HepG2 (cell line): Measurements from ENCODE around the gene PLXNA3. TPM values are rescaled to one million over a fixed set of nuclear protein-coding genes. Genes with fewer than 3 reads are reported as not detected.
A peak's percentile ranks its signal among the peaks of the same experiment; 100 is the strongest.

Experiments used
- GMEB1 ChIP-seq: sonication (generic); formaldehyde crosslinking; IDR thresholded peaks from 2 replicates; pipeline ENCODE4 v1.5.1; 2020; ENCODE audit warnings: missing genetic modification reagents, mild to moderate bottlenecking, borderline replicate concordance
- IRF1 ChIP-seq: sonication (generic); formaldehyde crosslinking; IDR thresholded peaks from 2 replicates; pipeline ENCODE4 v1.4.0; 2020; ENCODE audit warnings: low read depth, mild to moderate bottlenecking, missing genetic modification reagents
- JUN ChIP-seq: sonication (generic); formaldehyde crosslinking; IDR thresholded peaks from 2 replicates; pipeline ENCODE4 v1.4.0; 2020; ENCODE audit warnings: mild to moderate bottlenecking, missing genetic modification reagents
- JUNB ChIP-seq: sonication (generic); formaldehyde crosslinking; IDR thresholded peaks from 2 replicates; pipeline ENCODE4 v1.8.0; 2022; ENCODE audit warnings: missing genetic modification reagents, mild to moderate bottlenecking, borderline replicate concordance
- MAFK ChIP-seq, 2 experiments: IDR thresholded peaks in 1 of 2; conservative IDR thresholded peaks in 1 of 2; 2 replicates each; pipeline ENCODE4 v1.6.1; 2011; ENCODE audit warnings: improper control_type of control experiment in 2 of 2, low read length in 2 of 2
- MXD4 ChIP-seq: IDR thresholded peaks from 2 replicates; pipeline ENCODE4 v1.6.1; 2016; ENCODE audit warnings: mild to moderate bottlenecking, missing biosample characterization, missing genetic modification reagents
- NCOR1 ChIP-seq: fragments of 200-600 bp; sonication (generic); IDR thresholded peaks from 2 replicates; pipeline ENCODE4 v1.7.0; 2017; ENCODE audit warnings: antibody characterized with exemption, low read length, borderline replicate concordance
- PCBP1 ChIP-seq: fragments of 200-400 bp; formaldehyde crosslinking; IDR thresholded peaks from 2 replicates; pipeline ENCODE4 v1.6.1; 2017; ENCODE audit warnings: mild to moderate bottlenecking, low read depth, low read length, borderline replicate concordance
- PHF21A ChIP-seq: sonication (generic); formaldehyde crosslinking; IDR thresholded peaks from 2 replicates; pipeline ENCODE4 v1.5.0; 2020; ENCODE audit warnings: mild to moderate bottlenecking, missing genetic modification reagents
- SP1 ChIP-seq, 2 experiments: fragments of 450-650 bp in 1 of 2; sonication (generic) in 1 of 2; formaldehyde crosslinking in 1 of 2; IDR thresholded peaks; 2 replicates each; pipeline versions ENCODE4 v1.4.0 to v1.6.1; 2016 to 2020; ENCODE audit warnings: missing genetic modification reagents in 1 of 2
- TAF15 ChIP-seq: fragments of 200-400 bp; formaldehyde crosslinking; IDR thresholded peaks from one replicate; pipeline ENCODE4 v1.6.1; 2018; ENCODE audit warnings: mild to moderate bottlenecking, low read depth, low read length; ENCODE audit not compliant: poor library complexity, severe bottlenecking
- TARDBP ChIP-seq: sonication (generic); formaldehyde crosslinking; IDR thresholded peaks from 2 replicates; pipeline ENCODE4 v1.8.0; 2022; ENCODE audit warnings: mild to moderate bottlenecking, missing genetic modification reagents
- WIZ ChIP-seq: sonication (generic); formaldehyde crosslinking; IDR thresholded peaks from 2 replicates; pipeline ENCODE4 v1.5.1; 2020; ENCODE audit warnings: mild to moderate bottlenecking, missing genetic modification reagents
- ZNF441 ChIP-seq: sonication (generic); formaldehyde crosslinking; IDR thresholded peaks from 2 replicates; pipeline ENCODE4 v1.7.0; 2021; ENCODE audit warnings: missing genetic modification reagents, borderline replicate concordance
- ZNF564 ChIP-seq: sonication (generic); formaldehyde crosslinking; IDR thresholded peaks from 2 replicates; pipeline ENCODE4 v1.8.1; 2023; ENCODE audit warnings: mild to moderate bottlenecking, missing genetic modification reagents
- ZNF800 ChIP-seq: sonication (generic); formaldehyde crosslinking; IDR thresholded peaks from 2 replicates; pipeline ENCODE4 v1.4.0; 2020; ENCODE audit warnings: missing genetic modification reagents
- polyA plus RNA-seq, 8 experiments: library from polyadenylated mRNA; depleted of rRNA in 3 of 8; stranded (reverse) in 7 of 8; unstranded in 1 of 8; fragments of >200 nt; fragmentation: Illumina TruSeq in 4 of 8; extraction: Trizol in 4 of 8; gene quantifications; 2 replicates each; pipeline versions ENCODE4 v1.2.1 to v1.2.3, GENCODE V29; 2011 to 2016; ENCODE audit warnings: low read depth in 4 of 8, missing spikeins in 1 of 8, mixed read lengths in 1 of 8; ENCODE audit not compliant: insufficient read depth in 1 of 8
- total RNA-seq, 5 experiments: library from RNA; depleted of rRNA; stranded (reverse); fragments of >200 nt; fragmentation: Illumina TruSeq; extraction: Trizol; gene quantifications; 2 replicates each; pipeline ENCODE4 v1.2.3, GENCODE V29; 2016; ENCODE audit warnings: low read depth in 1 of 5

The PLXNA3 gene
- total and polyA plus RNA-seq, 2 of the 13 experiments (the other 11 are each of a cell fraction or from before 2014, with no cell fraction given): 5.8 to 20.6 TPM

- TF ChIP-seq SP1 (IDR thresholded peaks at IDR 0.05) (no peak), SP1 (CRISPR knock-in tag; IDR thresholded peaks at IDR 0.05) (peak; percentile 96), NCOR1 (no peak), ZNF441 (CRISPR knock-in tag) (no peak; the same call in 1 of the 2 replicates), IRF1 (CRISPR knock-in tag) (no peak), TARDBP (0 out of 2 replicates have a peak, but pooled peaks have one; percentile 35), WIZ (CRISPR knock-in tag) (no peak), TAF15 (no peak), PCBP1 (no peak), ZNF564 (CRISPR knock-in tag) (no peak), PHF21A (CRISPR knock-in tag) (no peak), MXD4 (0 out of 2 replicates have a peak, but pooled peaks have one; percentile 40), MAFK (conservative IDR thresholded peaks at IDR 0.05 in 1 of 2, IDR thresholded peaks at IDR 0.05 in 1 of 2; ENCODE audit: low read length in 2 of 2) (no peak), ZNF800 (no peak), GMEB1 (CRISPR knock-in tag) (peak; percentile 59; the same call in 1 of the 2 replicates), JUNB (CRISPR knock-in tag) (no peak), JUN (CRISPR knock-in tag) (0 out of 2 replicates have a peak, but pooled peaks have one; percentile 34)
Observed at GRCh38 chrX:154478728-154479622, 20.9 kb downstream of the PLXNA3 start, which contains the start of gene LAGE3 (continued).
